Left lung (tissue), 10 donors: ENCODE measurements around the gene GRIK3. TPM values are rescaled to one million over a fixed set of nuclear protein-coding genes. Genes with fewer than 3 reads are reported as not detected.

Source experiments
- ATAC-seq: fragments of 200-7000 bp; cut with Tn5 transposase; one replicate; pipeline ENCODE4 v1.9.1; 2020; ENCODE audit warnings: moderate library complexity
- DNase-seq, 4 donors: peaks; one replicate each; pipeline ENCODE4 v3.0.0-alpha.2; 2013 to 2020
- H3K27ac ChIP-seq, 2 donors: fragments of 200-600 bp; sonication (generic) in 1 of 2; one replicate each; pipeline versions ENCODE4 v1.5.0 to v1.8.0; 2020 to 2021
- H3K27me3 ChIP-seq, 2 donors: fragments of 200-600 bp; sonication (generic) in 1 of 2; one replicate each; pipeline versions ENCODE4 v1.5.0 to v1.8.0; 2020 to 2021
- H3K36me3 ChIP-seq, 2 donors: fragments of 200-600 bp; sonication (generic) in 1 of 2; one replicate each; pipeline versions ENCODE4 v1.5.0 to v1.8.0; 2020 to 2021
- H3K4me1 ChIP-seq, 2 donors: fragments of 200-600 bp; one replicate each; pipeline ENCODE4 v1.8.0; 2021
- H3K4me3 ChIP-seq, 2 donors: fragments of 200-600 bp; sonication (generic) in 1 of 2; one replicate each; pipeline versions ENCODE4 v1.5.0 to v1.8.0; 2020 to 2021; ENCODE audit warnings: mild to moderate bottlenecking in 1 of 2
- H3K9me3 ChIP-seq, 2 donors: fragments of 200-600 bp; sonication (generic) in 1 of 2; one replicate each; pipeline versions ENCODE4 v1.5.0 to v1.8.0; 2020 to 2021
- intact Hi-C, 2 donors: fragments of 100-400 bp; cut with DNase I; formaldehyde crosslinking; loops; one replicate each; pipeline versions ENCODE4 v1.11.2 to v1.14.2; 2022
- polyA plus RNA-seq, 6 donors: library from polyadenylated mRNA; unstranded; fragments of 120-200 nt; gene quantifications; one replicate each; pipeline ENCODE4 v1.2.1, GENCODE V29; 2013; ENCODE audit not compliant: insufficient read length in 6 of 6
- total RNA-seq, 2 donors: library from RNA; stranded (reverse); fragmentation: NEBNext Ultra II Directional; extraction: Animal tissue kit (Norgen Biotek cat#: 25700); gene quantifications; one replicate each; pipeline ENCODE4 v1.2.1, GENCODE V29; 2021
- TF ChIP-seq, protein P1 (sequence below), 2 donors: fragments of 200-600 bp; sonication (generic) in 1 of 2; IDR thresholded peaks; one replicate each; pipeline versions ENCODE4 v1.5.0 to v1.8.0; 2021; ENCODE audit warnings: antibody characterized with exemption in 2 of 2
- donor health status: DM: no; HTN: yes; CAD: no.
- donor health status: DM: no; HTN: no; CAD: no.

Gene GRIK3
- total and polyA plus RNA-seq, 8 donors, result 0.18 to 1.2 (median 0.48) TPM; not detected in 1

DNA sequence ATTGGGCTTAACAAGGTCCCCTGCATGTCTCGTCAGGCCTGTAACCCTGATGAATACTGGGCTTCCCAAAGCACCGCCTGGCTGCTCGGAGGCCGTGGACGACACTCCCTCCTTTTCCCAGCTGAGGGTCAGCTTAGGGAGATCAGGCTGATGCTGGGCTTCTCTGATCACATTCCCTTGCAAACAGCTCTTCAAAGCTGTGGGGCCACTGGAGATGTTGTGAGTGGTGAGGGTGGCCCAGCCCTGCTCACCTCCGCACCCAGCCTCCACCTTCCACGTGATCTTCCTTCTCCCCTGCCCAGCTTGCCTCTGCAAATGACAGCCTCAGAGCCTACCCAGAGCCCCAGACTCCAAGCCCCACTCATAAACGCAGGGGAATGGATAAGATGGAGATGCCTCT, 195.4 kb downstream of the GRIK3 start:
- DNase-seq (no peak), ATAC-seq (no peak)
- intact Hi-C loops, result no loop called here
- no peak overlapping the region for H3K27ac ChIP-seq
- TF ChIP-seq, protein P1, sequence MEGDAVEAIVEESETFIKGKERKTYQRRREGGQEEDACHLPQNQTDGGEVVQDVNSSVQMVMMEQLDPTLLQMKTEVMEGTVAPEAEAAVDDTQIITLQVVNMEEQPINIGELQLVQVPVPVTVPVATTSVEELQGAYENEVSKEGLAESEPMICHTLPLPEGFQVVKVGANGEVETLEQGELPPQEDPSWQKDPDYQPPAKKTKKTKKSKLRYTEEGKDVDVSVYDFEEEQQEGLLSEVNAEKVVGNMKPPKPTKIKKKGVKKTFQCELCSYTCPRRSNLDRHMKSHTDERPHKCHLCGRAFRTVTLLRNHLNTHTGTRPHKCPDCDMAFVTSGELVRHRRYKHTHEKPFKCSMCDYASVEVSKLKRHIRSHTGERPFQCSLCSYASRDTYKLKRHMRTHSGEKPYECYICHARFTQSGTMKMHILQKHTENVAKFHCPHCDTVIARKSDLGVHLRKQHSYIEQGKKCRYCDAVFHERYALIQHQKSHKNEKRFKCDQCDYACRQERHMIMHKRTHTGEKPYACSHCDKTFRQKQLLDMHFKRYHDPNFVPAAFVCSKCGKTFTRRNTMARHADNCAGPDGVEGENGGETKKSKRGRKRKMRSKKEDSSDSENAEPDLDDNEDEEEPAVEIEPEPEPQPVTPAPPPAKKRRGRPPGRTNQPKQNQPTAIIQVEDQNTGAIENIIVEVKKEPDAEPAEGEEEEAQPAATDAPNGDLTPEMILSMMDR (IDR thresholded peaks at IDR 0.05), result no peak
- H3K4me1 ChIP-seq, result no peaks in the 10 kb centered on the region
- H3K27me3 ChIP-seq, result peaks cover 0 to 59% of the 10 kb centered on the region in 2 donors
- H3K9me3 ChIP-seq, result no peaks in the 10 kb centered on the region
- H3K36me3 ChIP-seq, result no peaks in the 10 kb centered on the region
- no peak overlapping the region for H3K4me3 ChIP-seq

DNA sequence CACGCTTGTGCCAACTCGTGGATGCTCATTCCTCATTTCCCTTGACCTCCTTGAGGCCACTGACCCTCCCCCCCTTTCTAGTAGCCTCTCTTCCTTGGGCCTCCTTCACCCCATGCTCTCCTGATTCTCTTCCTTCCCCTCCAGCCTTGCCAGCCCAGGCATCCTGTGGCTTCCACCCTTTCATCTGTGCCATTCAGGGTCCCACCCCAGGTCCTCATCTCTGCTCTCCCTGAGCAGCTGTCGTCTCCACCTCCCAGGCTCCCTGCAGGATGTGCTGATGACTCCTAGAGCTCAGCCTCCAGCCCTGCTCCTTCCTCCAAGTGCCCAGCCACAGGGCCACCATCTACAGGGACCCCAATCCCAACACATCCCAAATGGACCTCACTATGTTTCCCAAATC, 197.4 kb downstream of the GRIK3 start:
- DNase-seq, result no peak
- no peak for ATAC-seq
- Histone ChIP-seq H3K4me3 (no peak overlapping the region), H3K4me1 (no peaks in the 10 kb centered on the region), H3K27ac (no peak overlapping the region), H3K9me3 (no peaks in the 10 kb centered on the region), H3K27me3 (peaks cover 0 to 62% of the 10 kb centered on the region in 2 donors), H3K36me3 (no peaks in the 10 kb centered on the region)
- intact Hi-C loops, result no loop called here
- TF ChIP-seq, protein P1 (IDR thresholded peaks at IDR 0.05), result no peak

DNA sequence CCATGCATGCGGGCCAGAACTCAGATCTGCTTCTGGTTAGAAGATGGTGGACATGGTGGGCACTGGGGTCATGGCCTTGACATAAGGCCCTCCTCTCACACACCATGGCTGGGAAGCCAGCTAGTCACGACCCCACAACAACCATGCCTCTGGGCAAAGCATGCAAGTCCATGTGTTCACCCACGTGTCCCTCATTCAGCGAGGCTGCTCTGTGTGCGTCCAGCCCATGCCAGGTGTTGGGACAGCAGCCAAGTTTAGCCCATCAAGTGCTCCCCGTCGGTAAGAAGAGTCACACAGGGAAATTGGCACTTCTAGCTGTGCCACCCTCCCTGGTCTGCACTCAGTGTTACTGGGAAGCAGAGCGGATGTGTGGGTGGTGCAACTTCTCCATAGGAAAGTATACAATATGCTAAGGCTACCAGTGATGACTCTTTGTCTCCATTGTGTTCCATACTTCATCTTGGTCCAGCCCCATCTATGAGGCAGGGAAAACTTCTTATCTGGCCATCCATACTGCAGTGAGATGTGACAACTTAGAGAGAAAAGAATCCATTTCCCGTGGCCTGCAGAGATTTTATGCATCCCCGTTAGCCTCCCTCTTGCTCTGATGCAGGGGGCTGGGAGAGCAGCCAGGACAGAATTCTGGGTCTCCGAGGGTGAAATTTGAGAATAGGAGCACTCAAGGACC, 198.0 kb downstream of the GRIK3 start:
- intact Hi-C loops, result no loop called here
- Histone ChIP-seq H3K27me3 (peaks cover 0 to 65% of the 10 kb centered on the region in 2 donors), H3K9me3 (no peaks in the 10 kb centered on the region), H3K27ac (no peak overlapping the region), H3K4me3 (no peak overlapping the region), H3K4me1 (no peaks in the 10 kb centered on the region), H3K36me3 (no peaks in the 10 kb centered on the region)
- TF ChIP-seq, protein P1 (IDR thresholded peaks at IDR 0.05), result no peak
- DNase-seq, result peak in 1 of 4 donors; percentile 17
- ATAC-seq, result no peak

DNA sequence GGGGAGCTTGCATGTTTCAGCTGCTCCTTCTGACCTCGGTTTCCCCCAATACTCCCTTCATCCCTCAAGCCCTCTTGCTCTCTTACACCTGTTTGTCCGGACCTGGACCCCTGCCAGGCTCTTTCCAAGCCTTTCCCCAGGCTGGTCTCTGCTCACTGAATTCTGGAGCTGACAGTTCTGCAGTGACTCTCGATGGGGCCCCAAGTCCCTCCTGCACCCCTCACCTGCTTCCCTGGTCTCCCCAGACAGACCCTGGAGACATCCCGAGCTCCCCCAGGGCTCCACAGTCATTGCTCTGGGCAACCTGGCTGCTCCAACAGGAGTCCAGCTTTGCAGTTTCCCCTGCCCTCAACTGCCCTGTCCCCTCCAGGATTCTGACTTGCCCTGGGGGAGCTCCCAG, 198.6 kb downstream of the GRIK3 start:
- peak in 1 of 4 donors; percentile 30 for DNase-seq
- TF ChIP-seq, protein P1 (IDR thresholded peaks at IDR 0.05), result no peak
- intact Hi-C loops, result no loop called here
- Histone ChIP-seq H3K36me3 (no peaks in the 10 kb centered on the region), H3K9me3 (no peaks in the 10 kb centered on the region), H3K4me1 (no peaks in the 10 kb centered on the region), H3K4me3 (no peak overlapping the region), H3K27ac (no peak overlapping the region), H3K27me3 (peaks cover 0 to 69% of the 10 kb centered on the region in 2 donors)
- no peak for ATAC-seq

DNA sequence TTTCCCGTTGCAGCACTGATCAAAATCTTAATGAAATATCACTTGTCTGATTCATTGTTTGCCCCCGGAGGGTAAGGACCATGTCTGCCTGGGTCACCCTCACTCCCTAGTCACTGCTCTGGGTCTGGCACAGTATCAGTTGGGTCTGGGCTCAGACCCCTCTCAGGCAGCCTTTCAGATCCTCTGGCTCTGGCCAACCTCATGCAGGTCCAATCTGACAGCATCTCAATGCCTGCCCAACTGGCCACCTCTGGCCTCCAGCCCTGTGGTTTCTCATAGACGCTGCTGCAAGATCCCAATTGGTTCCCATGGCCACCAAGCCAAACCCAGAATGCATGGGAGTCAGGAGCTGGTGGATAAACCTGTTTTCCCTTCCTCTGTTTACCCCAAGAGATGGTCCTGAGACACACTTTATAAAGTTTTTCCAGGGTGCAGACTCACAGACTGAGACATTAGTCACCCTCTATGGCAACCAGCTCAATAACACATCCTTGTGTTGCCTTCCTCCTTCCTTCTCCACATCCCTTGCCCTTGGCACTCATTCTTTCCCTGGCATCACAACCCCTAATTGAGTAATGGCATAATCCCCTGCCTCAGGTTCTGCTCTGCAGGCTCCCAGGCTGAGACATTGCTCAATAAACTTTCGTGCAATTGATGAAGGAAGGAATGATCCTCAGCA, 199.2 kb downstream of the GRIK3 start:
- no peak overlapping the region for H3K4me3 ChIP-seq
- no peak overlapping the region for H3K27ac ChIP-seq
- no peaks in the 10 kb centered on the region for H3K36me3 ChIP-seq
- H3K27me3 ChIP-seq, result peaks cover 0 to 64% of the 10 kb centered on the region in 2 donors
- intact Hi-C loops, result no loop called here
- TF ChIP-seq, protein P1 (IDR thresholded peaks at IDR 0.05), result no peak
- H3K4me1 ChIP-seq, result no peaks in the 10 kb centered on the region
- no peaks in the 10 kb centered on the region for H3K9me3 ChIP-seq
- no peak for ATAC-seq
- peak in 1 of 4 donors; percentile 23 for DNase-seq
